Activated CD8-positive, alpha-beta memory T cell treated with anti-CD3 and anti-CD28 coated beads, Interleukin-2, amount 50 U/mL, for 24 hours (primary cell): Measurements from ENCODE around the gene CDK19.
"Not testable (repeated sequence)": the region's sequence is repeated elsewhere in the genome, so short reads cannot be mapped to it uniquely, and the experiment has no call there.

Experiments used
- DNase-seq: peaks from one replicate; pipeline ENCODE4 v3.0.0-alpha.2; 2020; ENCODE audit errors: extremely low read depth

The CDK19 gene

DNA sequence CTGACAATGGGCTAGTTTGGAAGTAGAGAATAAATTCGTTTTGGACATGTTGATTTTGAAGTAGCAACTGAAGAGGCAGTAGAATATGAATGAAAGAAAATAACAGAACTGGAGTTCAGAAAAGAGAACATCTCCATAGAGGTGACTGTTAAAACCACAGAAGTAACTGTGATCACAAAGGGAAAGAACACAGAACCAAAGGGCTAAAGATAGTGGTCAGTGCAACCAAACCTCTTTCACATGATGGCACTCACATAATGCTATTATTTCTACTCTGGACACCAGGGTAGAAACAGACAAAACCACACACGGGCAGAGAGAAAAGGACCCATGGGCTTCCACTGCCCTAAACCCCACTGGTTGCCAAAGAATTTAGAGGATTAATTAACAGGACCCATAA, 58.5 kb downstream of the CDK19 start:
- no peak for DNase-seq

DNA sequence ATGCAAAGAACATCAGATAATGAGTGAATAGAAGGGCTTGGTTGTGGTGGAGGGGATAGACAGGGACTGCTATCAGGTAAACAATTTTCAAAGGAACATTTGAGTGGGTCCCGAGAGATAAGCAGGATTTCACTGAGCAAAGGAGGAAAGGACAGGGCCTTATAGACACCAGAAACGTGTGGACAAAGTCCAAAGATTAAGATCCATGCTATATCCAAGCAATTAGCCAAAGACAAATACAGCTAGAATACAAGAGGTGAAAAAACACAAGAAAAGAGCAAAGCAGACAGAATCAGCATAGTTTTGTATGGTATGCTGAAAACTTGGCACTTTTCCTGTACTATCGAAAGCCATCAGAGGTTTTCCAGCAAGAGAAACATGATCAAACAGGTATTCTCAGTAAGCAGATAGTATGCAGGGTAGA, 59.8 kb downstream of the CDK19 start:
- DNase-seq = no peak

DNA sequence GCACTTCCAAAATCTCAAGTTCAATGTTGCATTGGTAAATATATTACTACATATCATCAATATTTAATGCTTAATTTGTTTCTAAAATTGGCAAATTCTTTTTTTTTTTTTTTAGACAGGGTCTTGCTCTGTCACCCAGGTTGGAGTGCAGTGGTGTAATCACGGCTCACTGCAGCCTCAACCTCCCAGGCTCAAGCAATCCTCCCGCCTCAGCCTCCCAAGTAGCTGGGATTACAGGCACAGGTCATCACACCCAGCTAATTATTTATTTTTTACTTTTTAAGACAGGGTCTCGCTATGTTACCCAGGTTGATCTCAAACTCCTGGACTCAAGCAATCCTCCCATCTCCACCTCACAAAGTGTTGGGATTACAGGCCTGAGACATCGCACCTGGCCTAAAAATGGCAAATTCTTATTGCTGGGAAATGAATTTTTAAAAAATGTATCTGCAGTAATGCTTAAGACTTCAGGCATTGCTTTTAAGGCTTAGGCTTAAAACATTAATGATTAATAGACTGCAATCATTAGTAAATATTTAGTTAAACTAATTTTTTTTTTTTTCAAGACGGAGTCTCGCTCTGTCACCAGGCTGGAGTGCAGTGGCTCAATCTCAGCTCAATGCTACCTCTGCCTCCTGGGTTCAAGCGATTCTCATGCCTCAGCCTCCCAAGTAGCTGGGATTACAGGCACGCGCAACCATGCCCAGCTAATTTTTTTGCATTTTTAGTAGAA, 61.2 kb downstream of the CDK19 start:
- DNase-seq = not testable (repeated sequence)

DNA sequence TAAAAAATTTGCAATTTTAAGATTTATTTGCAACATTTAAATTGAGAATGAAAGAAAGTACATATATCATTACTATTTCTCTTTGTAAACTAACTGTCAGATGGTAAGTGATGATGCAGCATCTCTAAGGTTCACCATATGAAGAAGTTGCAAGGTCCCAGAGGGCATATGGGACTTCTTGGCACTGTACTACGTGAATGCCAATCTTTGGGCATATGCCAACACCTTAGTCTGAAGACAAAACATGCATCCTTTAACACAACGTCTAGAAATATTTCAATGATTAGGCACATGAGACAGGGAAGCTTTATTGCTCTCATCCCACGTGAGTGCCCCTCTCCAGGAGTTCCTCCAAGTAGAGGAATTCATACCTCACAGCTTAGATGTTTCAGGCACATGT, 66.8 kb downstream of the CDK19 start:
- no peak for DNase-seq

DNA sequence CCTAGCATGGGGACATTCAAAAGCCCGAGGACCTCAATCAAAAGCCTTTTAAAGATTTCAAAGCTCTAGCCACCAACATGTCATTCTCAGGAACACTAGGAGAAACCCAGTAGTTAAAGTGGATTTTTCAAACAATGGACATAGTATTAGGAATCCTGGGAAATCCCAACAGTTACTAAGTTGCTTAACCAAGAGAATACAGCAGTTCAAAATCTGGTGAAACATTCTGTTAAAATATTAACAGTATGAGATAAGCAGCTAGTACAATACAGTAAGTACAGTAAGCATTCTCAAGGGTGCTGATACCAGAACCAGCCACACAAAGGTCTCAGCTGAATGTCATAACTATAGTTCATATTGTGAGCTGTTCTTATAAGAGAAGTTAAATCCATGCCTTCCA, 68.6 kb downstream of the CDK19 start:
- DNase-seq = no peak

DNA sequence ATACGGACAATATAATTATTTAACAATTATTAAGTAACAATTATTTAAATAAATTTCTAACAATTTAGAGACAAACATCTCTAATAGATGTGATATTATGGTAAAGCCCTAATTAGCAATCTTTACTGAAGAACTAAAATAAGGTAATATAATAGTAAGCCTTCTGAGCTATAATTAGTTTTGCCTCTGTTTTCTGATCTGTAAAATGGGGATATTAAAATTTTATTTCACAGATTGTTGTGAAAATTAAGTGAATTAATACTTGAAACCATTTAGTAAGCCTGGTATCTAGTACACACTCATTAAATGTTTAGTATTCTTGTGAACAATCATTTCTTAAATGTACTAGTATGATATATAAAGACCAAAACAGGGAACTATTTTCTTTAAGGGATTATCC, 70.3 kb downstream of the CDK19 start:
- DNase-seq = no peak

DNA sequence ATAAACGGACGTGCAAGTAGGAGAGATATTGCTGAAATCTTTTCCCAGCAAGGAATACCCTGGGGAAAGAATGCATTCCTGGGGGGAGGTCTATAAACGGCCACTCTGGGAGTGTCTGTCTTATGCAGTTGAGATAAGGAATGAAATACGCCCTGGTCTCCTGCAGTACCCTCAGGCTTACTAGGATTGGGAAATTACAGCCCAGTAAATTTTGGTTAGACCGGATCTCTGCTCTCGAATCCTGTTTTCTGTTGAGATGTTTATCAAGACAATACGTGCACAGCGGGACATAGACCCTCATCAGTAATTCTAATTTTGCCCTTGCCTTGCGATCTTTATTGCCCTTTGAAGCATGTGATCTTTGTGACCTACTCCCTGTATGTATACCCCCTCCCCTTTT, 72.7 kb downstream of the CDK19 start:
- not testable (repeated sequence) for DNase-seq

DNA sequence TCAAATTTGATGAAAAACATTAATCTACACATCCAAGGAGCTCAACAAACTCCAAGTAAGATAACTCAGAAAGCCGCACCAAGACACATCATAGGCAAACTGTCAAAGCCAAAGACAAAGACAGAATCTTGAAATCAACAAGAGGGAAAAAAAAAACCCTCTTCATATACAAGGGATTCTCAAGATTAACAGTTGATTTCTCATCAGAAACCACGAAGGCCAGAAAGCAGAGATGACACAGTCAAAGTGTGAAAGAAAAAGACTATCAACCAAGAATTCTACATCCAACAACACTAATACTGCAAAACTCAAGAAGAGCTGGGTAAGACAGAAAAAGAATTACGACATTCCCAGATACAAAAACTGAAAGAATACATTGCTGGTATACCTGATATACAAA, 73.8 kb downstream of the CDK19 start:
- DNase-seq = no peak

DNA sequence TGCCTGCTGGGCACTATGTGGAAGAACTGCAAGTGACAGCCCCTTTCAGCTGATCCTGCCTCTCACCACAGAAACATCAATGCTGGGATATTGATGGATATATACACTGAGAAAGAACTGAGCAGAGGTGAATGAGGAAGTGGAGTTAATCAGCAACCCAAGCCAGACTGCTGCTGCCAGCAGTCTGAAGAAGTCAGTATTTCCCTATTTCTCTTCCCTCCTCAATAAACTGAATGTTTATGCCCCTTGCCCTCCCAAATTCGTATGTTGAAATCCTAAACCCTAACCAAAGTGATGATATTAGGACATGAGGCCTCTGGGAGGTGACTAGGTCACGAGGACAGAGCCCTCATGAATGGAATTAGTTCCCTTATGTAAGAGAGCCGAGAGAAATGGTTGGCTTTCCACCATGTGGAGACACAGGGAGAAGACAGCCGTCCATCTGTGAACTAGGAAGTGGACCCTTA, 76.3 kb downstream of the CDK19 start:
- DNase-seq = no peak

DNA sequence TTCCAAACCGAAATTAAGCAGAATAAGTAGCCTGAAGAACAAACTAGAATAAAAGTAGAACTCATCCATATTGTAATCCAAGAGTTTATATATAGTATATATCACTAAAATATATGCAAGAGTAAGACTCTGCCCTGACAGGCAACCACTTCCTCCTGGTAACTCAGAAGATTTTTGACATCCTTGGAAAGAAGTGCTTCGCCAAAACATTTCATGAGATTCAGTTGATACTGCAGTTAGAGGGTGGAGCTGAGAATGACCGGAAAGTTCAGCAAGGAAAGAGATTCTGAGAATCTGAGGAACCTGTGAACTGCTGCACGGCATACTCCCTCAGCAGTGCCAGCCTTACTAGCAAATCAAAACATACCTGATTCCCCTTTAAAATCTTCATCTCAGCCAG, 79.6 kb downstream of the CDK19 start:
- no peak for DNase-seq

DNA sequence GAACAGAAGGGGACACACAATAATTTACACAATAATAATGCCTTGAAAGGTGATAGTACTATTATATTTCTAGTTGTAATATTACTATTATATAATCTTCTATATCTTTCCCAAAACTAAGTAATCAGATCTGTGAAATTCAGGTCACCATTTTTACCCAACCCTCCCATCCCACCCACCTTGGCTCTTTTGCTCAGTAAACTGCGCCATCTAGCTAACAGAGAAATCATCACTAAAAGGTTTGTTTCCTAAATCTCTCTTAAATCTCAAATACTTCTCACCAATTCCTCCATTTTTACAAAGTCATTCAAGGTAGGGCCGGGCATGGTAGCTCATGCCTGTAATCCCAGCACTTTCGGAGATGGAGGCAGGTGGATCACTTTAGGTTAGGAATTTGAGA, 83.4 kb downstream of the CDK19 start:
- DNase-seq = no peak

DNA sequence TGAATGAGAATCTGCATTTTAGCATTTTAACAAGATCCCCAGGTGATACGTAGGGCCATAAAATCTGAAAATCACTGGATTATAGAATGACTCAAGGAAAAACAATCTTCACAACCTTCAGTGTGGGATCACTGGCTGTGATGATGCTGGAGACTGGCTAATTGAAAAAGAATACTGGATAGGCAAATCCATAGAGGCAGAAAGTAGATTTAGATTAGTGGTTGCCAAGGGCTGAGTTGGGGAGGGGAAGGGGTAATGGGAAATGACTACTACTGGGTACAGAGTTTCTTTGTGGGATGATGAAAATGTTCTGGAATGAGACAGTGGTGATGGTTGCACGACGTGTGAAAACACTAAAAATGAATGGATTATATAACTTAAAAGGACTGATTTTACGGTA, 84.1 kb downstream of the CDK19 start:
- no peak for DNase-seq

DNA sequence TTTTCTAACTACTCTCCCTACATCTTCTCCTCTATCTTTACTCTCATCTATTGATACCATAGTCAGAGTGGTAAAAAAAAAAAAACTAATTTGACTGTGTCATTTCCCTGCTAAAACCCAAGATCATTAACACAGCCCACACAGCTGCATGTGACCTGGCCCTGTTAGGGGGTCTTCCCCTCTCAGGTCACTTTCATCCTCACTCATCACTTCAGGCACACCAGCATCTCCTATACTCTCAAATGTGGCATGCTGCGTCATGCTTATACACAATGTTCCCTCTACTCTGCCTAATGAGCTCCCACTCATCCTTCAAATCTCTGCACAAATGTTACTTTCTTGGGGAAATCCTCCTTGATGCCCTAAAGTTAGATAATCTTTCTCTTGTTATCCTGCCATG, 86.8 kb downstream of the CDK19 start:
- no peak for DNase-seq

DNA sequence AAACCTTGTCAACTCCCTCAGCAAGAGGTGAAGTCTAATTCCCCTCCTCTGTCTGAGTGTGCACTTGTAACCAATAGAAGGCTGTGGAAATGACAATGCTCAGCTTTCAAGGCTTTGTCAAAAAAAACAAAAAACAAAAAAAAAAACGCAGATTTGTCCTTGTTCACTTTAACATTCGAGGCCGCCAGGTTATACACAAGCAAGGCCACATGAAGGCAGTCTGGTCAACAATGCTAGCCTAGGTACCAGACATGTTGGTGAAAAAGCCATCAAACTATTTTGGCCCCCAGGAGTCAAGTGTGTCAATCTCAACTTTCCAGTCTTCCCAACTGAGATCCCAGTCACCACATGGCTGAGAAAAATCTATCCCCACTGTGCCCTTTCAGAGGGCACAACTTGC, 92.3 kb downstream of the CDK19 start:
- DNase-seq = no peak

DNA sequence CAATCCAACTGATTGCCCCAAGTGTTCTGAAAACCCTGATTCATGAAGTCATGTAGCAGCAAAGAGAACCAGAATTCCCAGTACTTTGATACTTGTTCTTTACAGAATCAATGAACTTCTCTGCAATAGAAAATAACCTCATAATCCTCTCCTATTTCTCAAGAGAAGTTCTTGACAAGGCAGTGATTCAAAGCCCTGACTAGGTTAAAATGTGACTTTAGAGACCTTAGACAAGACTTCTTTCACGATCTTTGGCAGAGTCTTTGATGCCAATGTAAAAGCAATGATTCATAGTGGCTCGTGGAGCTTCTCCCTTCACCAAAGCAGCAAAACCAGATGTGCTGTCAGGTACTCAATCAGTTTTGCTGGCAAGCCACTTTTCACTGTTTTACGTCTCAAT, 95.2 kb downstream of the CDK19 start:
- no peak for DNase-seq

DNA sequence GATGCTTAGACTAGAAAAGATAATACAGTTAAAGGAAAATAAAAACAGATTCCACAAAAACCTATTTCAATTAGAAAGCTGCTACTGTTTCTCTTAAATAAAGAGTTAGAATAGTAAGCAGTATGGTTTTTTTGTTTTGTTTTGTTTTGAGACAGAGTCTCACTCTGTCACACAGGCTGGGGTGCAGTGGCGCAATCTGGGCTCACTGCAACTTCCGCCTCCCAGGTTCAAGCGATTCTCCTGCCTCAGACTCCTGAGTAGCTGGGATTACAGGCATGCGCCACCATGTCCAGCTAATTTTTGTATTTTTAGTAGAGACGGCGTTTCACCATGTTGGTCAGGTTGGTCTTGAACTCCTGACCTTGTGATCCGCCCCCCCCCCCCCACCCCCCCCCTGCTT, 95.7 kb downstream of the CDK19 start:
- not testable (repeated sequence) for DNase-seq

DNA sequence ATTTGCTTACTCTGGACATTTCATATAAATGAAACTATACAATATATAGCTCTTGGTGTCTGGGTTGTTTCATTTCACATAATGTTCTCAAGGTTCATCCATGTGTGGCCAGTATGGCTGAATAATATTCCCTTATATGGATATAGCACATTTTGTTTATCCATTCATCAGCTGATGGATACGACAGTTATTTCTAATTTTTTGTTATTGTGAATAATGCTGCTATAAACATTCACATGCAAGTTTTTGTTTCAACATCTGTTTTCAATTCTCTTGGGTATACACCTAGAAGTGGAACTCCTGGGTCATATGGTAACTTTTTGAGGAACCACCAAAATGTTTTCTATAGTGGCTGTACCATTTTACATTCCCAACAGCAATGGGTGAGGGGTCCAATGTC, 101.1 kb downstream of the CDK19 start:
- DNase-seq = no peak

DNA sequence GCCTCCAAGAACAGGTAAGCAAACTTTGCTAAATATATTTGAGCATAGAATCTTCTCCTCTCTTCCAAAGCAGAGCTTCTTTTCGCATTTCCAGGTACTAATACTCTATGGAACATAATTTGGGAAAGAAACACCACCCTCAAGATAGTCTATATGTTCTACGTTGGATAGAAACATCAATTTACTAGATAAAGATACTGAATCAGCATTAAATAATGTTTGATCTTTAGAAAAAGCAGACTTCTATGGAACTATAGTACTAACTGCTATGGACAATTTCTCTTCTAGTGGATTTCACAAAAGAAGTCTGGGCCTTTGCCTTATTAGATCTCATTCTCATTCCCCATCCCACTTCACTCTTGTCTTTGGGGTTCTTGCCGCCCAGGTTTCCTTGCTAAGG, 103.0 kb downstream of the CDK19 start:
- no peak for DNase-seq

DNA sequence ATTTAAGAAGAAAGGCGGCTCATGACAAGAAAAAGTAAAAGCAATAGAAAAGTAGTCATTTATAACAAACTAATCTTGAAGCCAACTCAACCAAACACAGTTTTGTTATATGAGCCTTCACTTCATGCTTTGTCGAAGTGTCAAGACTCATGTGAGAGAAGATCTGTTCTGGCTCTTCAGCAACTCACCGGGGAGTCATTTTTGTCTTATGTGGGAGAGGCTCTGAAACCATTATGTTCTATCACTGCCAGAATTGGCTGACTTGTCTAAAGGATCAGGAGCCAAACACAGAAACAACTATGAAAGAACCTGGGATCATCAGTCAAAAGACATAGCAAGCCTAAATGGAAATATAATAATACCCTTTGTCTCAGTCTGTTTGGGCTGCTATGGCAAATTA, 105.2 kb downstream of the CDK19 start:
- DNase-seq = no peak

DNA sequence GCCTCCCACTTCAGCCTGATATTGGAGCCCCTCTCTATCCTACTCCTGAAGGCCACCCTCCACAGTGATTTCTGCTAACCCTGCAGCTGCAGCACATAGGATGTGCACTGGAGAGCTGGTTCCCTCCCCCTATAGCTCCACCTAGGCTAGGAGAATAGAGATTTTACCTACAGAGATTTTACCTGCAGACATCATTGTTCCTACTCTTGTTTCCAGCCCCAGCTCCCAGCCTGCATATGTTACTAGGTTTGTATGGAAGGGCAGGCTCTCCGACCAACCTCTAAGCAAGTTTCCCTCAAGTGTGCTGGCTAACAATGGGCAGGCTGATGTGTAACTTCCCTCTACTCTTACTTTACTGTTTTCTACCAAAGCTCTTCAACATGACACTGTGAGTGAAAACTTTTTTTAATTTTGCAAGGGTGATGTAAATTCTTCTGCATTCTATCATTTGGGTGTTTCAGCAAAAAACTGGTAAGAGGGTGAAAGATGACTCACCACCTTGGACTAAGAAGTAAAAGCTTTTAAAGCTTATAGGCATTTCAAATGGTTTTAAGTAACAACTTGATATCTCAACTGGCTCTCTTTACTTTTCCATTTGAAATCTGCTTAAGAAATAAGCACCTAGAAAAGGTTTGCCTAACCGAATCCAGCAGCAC, 106.8 kb downstream of the CDK19 start:
- no peak for DNase-seq

DNA sequence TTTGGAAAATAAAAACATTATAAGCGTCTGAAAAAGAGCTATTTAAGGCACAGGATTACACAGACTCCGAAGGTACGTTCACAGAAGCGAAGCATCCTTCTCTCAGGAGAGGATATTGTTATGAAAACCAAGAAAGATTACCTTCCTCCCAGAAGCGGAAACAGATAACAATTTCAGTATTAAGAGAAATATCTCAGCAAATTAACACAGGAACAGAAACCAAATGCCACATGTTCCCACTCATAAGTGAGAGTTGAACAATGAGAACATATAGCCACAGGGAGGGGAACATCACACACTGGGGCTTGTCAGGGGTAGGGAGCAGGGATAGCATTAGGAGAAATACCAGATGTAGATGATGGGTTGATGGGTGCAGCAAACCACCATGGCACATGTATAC, 109.7 kb downstream of the CDK19 start:
- no peak for DNase-seq

DNA sequence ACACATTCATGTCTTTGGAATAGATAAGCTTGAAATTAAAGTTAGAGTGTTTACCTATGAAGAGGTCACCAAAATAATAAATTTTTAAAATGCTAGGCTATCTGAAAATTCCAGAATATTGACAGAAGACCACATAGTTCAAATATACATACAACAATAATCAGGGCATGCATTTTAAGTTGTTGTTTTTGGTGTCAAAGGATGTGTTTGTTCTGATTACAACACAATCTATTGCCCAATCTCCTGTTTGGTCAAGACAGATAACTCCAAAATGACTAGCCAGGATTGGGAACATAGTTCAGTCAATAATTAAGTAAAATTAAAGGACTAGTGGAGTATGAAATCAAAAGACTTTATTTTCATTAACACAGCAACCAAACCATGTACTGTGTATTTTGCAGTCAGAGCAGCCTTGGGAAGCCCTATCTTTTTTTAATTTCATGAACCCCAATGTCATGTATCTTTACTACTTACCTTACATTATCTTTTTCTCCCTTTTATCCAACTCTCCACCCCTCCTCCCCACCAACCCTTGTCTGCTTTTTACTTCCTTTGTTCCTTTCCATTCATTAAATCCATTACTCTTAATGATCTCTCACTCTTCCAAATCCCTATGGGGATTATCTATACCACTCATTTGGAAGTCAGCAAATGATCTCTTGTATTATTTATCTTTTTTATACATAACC, 111.2 kb downstream of the CDK19 start:
- DNase-seq = no peak
